Measurements from ENCODE around the gene TRIM29. TPM values are rescaled to one million over a fixed set of nuclear protein-coding genes. Genes with fewer than 3 reads are reported as not detected.

The TRIM29 gene
- total RNA-seq, 1 donor from 2014 or later, result 729 TPM

DNA sequence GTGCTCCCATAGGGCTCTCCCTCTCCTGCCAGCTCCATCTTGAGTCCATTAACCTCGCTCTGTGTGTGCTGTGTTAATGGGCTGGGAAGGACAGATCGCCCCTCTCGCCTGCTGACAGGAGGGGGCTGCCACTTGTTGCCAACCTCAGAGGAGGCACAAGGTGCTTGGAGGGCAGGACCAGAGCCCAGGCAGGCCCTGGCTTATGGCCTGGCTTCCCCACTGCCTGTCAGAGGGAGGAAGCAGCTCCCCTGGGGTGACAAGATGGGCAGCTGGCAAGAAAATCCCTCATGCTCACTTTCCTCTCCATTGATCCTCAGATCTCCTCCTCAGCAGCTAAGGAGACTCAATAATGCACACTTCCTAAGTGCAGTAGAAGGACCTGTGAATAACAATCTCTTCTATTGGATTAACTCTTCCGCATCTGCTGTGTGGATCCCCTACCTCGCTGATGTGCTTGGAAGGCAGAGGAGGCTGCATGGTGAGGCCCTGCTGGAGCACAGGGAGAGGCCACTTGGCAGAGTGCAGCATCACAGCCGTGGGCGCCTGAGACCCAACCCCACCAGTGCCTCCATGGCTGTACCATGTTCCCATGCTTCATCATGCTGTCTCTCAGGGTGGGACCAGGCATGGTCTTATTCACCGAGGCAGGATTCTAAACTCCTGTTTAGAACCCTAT lies 70.3 kb downstream of the TRIM29 start:
- DNase-seq (ENCODE audit: extremely low spot score in 2 of 2), result peak in 1 of 2 donors; percentile 65
- Histone ChIP-seq H3K27me3 (no peaks in the 10 kb centered on the region), H3K4me1 (peaks cover 2% of the 10 kb centered on the region), H3K27ac (no peak overlapping the region), H3K36me3 (no peaks in the 10 kb centered on the region), H3K4me3 (no peak overlapping the region), H3K9me3 (no peaks in the 10 kb centered on the region)
- TF ChIP-seq, protein P1, sequence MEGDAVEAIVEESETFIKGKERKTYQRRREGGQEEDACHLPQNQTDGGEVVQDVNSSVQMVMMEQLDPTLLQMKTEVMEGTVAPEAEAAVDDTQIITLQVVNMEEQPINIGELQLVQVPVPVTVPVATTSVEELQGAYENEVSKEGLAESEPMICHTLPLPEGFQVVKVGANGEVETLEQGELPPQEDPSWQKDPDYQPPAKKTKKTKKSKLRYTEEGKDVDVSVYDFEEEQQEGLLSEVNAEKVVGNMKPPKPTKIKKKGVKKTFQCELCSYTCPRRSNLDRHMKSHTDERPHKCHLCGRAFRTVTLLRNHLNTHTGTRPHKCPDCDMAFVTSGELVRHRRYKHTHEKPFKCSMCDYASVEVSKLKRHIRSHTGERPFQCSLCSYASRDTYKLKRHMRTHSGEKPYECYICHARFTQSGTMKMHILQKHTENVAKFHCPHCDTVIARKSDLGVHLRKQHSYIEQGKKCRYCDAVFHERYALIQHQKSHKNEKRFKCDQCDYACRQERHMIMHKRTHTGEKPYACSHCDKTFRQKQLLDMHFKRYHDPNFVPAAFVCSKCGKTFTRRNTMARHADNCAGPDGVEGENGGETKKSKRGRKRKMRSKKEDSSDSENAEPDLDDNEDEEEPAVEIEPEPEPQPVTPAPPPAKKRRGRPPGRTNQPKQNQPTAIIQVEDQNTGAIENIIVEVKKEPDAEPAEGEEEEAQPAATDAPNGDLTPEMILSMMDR (IDR thresholded peaks at IDR 0.05), result no peak
- TF ChIP-seq POLR2A (IDR thresholded peaks at IDR 0.05), result no peak
- no peak for TF ChIP-seq POLR2AphosphoS5 (IDR thresholded peaks at IDR 0.05; ENCODE audit: insufficient read depth in 1 of 2, low read depth in 1 of 2)
- intact Hi-C loops (cut with DNase I), result no loop called here

DNA sequence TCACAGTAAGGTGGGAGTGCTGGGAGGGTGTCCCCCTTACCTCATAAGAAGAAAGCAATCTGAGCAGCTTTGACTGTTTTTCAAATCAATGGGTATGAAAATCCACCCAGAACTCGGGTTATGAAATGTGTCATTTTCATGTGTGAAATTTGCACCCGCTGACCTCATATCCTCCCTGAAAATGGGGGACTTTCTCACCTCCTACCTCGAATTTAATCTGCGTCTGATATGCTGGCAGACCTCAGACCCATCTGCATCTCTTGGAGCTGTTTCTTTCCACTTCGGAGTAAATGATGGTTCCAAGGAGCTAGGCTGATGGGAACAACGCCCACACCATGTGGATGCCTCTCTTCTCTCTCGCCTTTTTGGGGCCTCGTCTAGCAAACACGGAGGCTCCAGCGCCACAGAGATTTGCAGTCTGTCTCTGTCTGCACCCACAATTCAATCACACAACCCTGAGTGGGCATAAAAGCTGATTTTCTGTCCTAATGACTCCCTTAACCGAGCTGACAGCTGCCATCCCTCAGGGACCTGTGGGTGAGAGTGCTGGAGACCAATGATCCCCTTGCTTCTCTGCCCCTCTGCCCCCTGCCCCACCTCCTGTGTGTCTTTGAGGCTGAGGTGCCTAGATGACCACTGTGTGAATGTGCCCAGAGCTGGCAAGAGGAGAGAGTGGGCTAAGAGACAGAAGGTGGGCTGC lies 71.0 kb downstream of the TRIM29 start:
- DNase-seq (ENCODE audit: extremely low spot score in 2 of 2), result peak; percentile 37 to 71
- Histone ChIP-seq H3K4me1 (peaks cover 9% of the 10 kb centered on the region), H3K4me3 (no peak overlapping the region), H3K27me3 (no peaks in the 10 kb centered on the region), H3K36me3 (no peaks in the 10 kb centered on the region), H3K9me3 (no peaks in the 10 kb centered on the region), H3K27ac (no peak overlapping the region)
- TF ChIP-seq POLR2A (IDR thresholded peaks at IDR 0.05) (no peak), POLR2AphosphoS5 (IDR thresholded peaks at IDR 0.05; ENCODE audit: insufficient read depth in 1 of 2, low read depth in 1 of 2) (no peak)
- TF ChIP-seq, protein P1 (IDR thresholded peaks at IDR 0.05), result no peak
- intact Hi-C loops (cut with DNase I), result no loop called here

DNA sequence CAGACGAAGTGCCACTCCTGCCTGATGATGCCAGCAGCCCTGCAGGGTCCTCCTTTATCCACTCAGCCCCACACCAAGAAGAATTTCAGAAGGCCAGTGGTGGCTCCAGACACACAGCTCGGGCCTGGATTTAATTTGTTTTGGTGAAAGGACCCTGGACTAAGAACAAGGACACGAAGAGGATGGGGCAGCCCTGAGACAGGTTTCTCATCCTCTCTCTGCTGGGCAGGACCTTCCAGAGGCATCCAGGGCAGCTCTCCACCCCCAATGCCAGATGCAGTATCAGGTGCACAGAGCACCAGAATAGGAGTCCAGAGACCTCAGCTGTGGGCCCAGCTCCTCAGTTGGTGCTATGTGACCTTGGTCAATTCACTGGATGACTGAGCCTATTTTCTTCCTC lies 72.0 kb downstream of the TRIM29 start:
- Histone ChIP-seq H3K36me3 (no peaks in the 10 kb centered on the region), H3K27me3 (no peaks in the 10 kb centered on the region), H3K4me3 (no peak overlapping the region), H3K27ac (no peak overlapping the region), H3K9me3 (no peaks in the 10 kb centered on the region), H3K4me1 (peaks cover 10% of the 10 kb centered on the region)
- peak in 1 of 2 donors; percentile 55 for DNase-seq (ENCODE audit: extremely low spot score in 2 of 2)
- intact Hi-C loops (cut with DNase I), result no loop called here
- TF ChIP-seq, protein P1 (IDR thresholded peaks at IDR 0.05), result no peak

DNA sequence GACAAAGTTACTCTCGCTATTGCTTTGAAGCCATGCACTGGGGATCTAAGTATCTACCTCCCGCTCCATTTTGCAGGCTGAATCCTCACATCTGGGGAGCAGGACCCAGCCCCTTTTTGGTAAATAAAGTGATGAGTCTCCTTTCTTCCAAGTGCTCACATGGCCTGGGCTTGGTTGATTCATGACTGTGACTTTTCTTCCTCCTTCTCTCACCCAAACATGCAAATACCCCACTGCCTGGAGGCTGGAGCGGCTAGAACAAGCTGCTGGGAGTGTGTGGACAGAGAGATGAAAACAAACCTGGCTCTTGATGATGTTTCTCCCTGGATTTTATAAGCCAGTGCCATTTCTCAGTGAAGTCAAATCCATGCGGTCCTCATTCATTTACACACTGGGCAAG lies 72.7 kb downstream of the TRIM29 start:
- peak; percentile 34 to 47 for DNase-seq (ENCODE audit: extremely low spot score in 2 of 2)
- Histone ChIP-seq H3K27me3 (no peaks in the 10 kb centered on the region), H3K4me3 (no peak overlapping the region), H3K4me1 (peaks cover 10% of the 10 kb centered on the region), H3K9me3 (no peaks in the 10 kb centered on the region), H3K36me3 (no peaks in the 10 kb centered on the region), H3K27ac (no peak overlapping the region)
- intact Hi-C loops (cut with DNase I), result no loop called here
- TF ChIP-seq POLR2AphosphoS5 (IDR thresholded peaks at IDR 0.05; ENCODE audit: insufficient read depth in 1 of 2, low read depth in 1 of 2), result no peak
- no peak for TF ChIP-seq POLR2A (IDR thresholded peaks at IDR 0.05)
- TF ChIP-seq, protein P1 (IDR thresholded peaks at IDR 0.05), result no peak

DNA sequence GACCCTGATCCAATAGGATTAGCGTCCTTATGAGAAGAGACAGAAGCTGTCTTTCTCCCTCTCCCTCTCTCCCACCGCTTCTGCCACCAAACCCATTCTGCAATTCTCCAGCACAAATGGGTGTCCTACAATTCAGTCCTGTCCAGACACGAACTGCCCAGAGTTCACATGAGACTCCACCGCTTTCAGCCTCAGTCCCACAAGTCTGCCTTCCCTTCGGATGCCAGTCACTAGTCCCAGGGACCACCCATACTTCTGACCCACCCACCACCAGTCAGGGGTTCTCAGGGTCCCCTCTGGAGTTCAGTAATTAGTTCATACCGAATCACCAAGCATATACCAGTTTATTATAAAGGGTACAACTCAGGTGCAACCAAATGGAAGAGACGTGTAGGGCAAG lies 73.6 kb downstream of the TRIM29 start:
- DNase-seq (ENCODE audit: extremely low spot score in 2 of 2), result peak in 1 of 2 donors; percentile 70
- H3K4me1 ChIP-seq, result peaks cover 10% of the 10 kb centered on the region
- no peaks in the 10 kb centered on the region for H3K36me3 ChIP-seq
- intact Hi-C loops (cut with DNase I), result no loop called here
- H3K27ac ChIP-seq, result no peak overlapping the region
- no peaks in the 10 kb centered on the region for H3K9me3 ChIP-seq
- TF ChIP-seq, protein P1 (IDR thresholded peaks at IDR 0.05), result no peak
- TF ChIP-seq POLR2AphosphoS5 (IDR thresholded peaks at IDR 0.05; ENCODE audit: insufficient read depth in 1 of 2, low read depth in 1 of 2), result no peak
- no peak for TF ChIP-seq POLR2A (IDR thresholded peaks at IDR 0.05)
- no peak overlapping the region for H3K4me3 ChIP-seq
- H3K27me3 ChIP-seq, result no peaks in the 10 kb centered on the region
